GM21526 (cell line): ENCODE data around the gene TPRA1.

Experiments used
- ATAC-seq: cut with Tn5 transposase; IDR thresholded peaks from one replicate; pipeline ENCODE4 v1.9.1; 2021; ENCODE audit warnings: moderate library complexity; ENCODE audit not compliant: unreplicated experiment, low FRiP score

TPRA1 gene

GRCh38 chr3:127568586-127568985, 21.9 kb downstream of the TPRA1 start:
- no peak for ATAC-seq

- no peak for ATAC-seq
These were observed 23.7 kb downstream of the TPRA1 start for GRCh38 chr3:127566833-127567232.

- no peak for ATAC-seq
These were observed 24.8 kb downstream of the TPRA1 start for GRCh38 chr3:127565711-127566110.

- no peak for ATAC-seq
These were observed 30.3 kb downstream of the TPRA1 start for GRCh38 chr3:127560051-127560787.

GRCh38 chr3:127556565-127556964, 34.0 kb downstream of the TPRA1 start:
- no peak for ATAC-seq

GRCh38 chr3:127555108-127555507, 35.4 kb downstream of the TPRA1 start:
- no peak for ATAC-seq

GRCh38 chr3:127552038-127552437, 38.5 kb downstream of the TPRA1 start:
- no peak for ATAC-seq

GRCh38 chr3:127551178-127551577, 39.4 kb downstream of the TPRA1 start:
- no peak for ATAC-seq

GRCh38 chr3:127550468-127551157, 39.9 kb downstream of the TPRA1 start:
- no peak for ATAC-seq

- no peak for ATAC-seq
These were observed 40.6 kb downstream of the TPRA1 start for GRCh38 chr3:127549826-127550467.

- no peak for ATAC-seq
These were observed 42.5 kb downstream of the TPRA1 start for GRCh38 chr3:127547761-127548605.

- no peak for ATAC-seq
These were observed 43.4 kb downstream of the TPRA1 start for GRCh38 chr3:127546970-127547733.

GRCh38 chr3:127546554-127546953, 44.0 kb downstream of the TPRA1 start:
- ATAC-seq, result no peak

- no peak for ATAC-seq
These were observed 44.6 kb downstream of the TPRA1 start for GRCh38 chr3:127545711-127546457.

- no peak for ATAC-seq
These were observed 45.3 kb downstream of the TPRA1 start for GRCh38 chr3:127545216-127545615.

- ATAC-seq, result no peak
These were observed 45.7 kb downstream of the TPRA1 start for GRCh38 chr3:127544803-127545201.

GRCh38 chr3:127544192-127544802, 46.2 kb downstream of the TPRA1 start:
- ATAC-seq, result no peak

- no peak for ATAC-seq
These were observed 47.1 kb downstream of the TPRA1 start for GRCh38 chr3:127543441-127543840.

GRCh38 chr3:127542441-127542952, 48.0 kb downstream of the TPRA1 start:
- ATAC-seq, result no peak
